Hepatocyte (in vitro differentiated cells): ENCODE results near the gene NBR1. TPM values are rescaled to one million over a fixed set of nuclear protein-coding genes. Genes with fewer than 3 reads are reported as not detected.
"Not testable (repeated sequence)": the region's sequence is repeated elsewhere in the genome, so short reads cannot be mapped to it uniquely, and the experiment has no call there.

Experiments used
- DNase-seq: peaks from one replicate; pipeline ENCODE4 v3.0.0-alpha.2; 2016; ENCODE audit warnings: low spot score
- H2AFZ ChIP-seq: fragments of 200-600 bp; sonication (generic); 2 replicates; pipeline ENCODE4 v1.6.0; 2016; ENCODE audit warnings: antibody characterized with exemption, mild to moderate bottlenecking
- H3K27ac ChIP-seq: fragments of 200-600 bp; sonication (generic); 2 replicates; pipeline ENCODE4 v1.5.1; 2016; ENCODE audit warnings: mild to moderate bottlenecking
- H3K27me3 ChIP-seq: fragments of 200-600 bp; sonication (generic); 2 replicates; pipeline ENCODE4 v1.6.1; 2016
- H3K36me3 ChIP-seq: fragments of 200-600 bp; sonication (generic); replicated peaks from 2 replicates; pipeline ENCODE4 v1.5.1; 2016; ENCODE audit warnings: low read depth; ENCODE audit not compliant: insufficient read depth
- H3K4me1 ChIP-seq: fragments of 200-600 bp; sonication (generic); 2 replicates; pipeline ENCODE4 v1.5.1; 2016; ENCODE audit warnings: mild to moderate bottlenecking, moderate library complexity; ENCODE audit not compliant: insufficient read depth
- H3K4me2 ChIP-seq: fragments of 200-600 bp; sonication (generic); 2 replicates; pipeline ENCODE4 v1.6.0; 2016
- H3K4me3 ChIP-seq: fragments of 200-600 bp; sonication (generic); 2 replicates; pipeline ENCODE4 v1.5.1; 2016; ENCODE audit warnings: mild to moderate bottlenecking
- H3K79me2 ChIP-seq: fragments of 200-600 bp; sonication (generic); 2 replicates; pipeline ENCODE4 v1.6.0; 2017; ENCODE audit warnings: mild to moderate bottlenecking
- H3K9me2 ChIP-seq: fragments of 200-600 bp; sonication (generic); replicated peaks from 2 replicates; pipeline ENCODE4 v1.6.0; 2017; ENCODE audit warnings: mild to moderate bottlenecking; ENCODE audit not compliant: insufficient read depth
- H3K9me3 ChIP-seq: fragments of 200-600 bp; sonication (generic); 2 replicates; pipeline ENCODE4 v1.5.1; 2016; ENCODE audit warnings: low read depth, mild to moderate bottlenecking
- H4K20me1 ChIP-seq: fragments of 200-600 bp; sonication (generic); 2 replicates; pipeline ENCODE4 v1.6.0; 2016; ENCODE audit warnings: mild to moderate bottlenecking; ENCODE audit not compliant: insufficient read depth, poor library complexity, severe bottlenecking
- CTCF ChIP-seq: fragments of 200-600 bp; sonication (generic); IDR thresholded peaks from 2 replicates; pipeline ENCODE4 v1.5.1; 2016; ENCODE audit warnings: antibody characterized with exemption, mild to moderate bottlenecking; ENCODE audit not compliant: poor library complexity
- EZH2 ChIP-seq: fragments of 200-600 bp; sonication (generic); IDR thresholded peaks from 2 replicates; pipeline ENCODE4 v1.6.1; 2016; ENCODE audit warnings: antibody characterized with exemption, mild to moderate bottlenecking, borderline replicate concordance
- EZH2phosphoT487 ChIP-seq: fragments of 200-600 bp; sonication (generic); IDR thresholded peaks from one replicate; pipeline ENCODE4 v1.6.1; 2018; ENCODE audit warnings: antibody characterized with exemption, mild to moderate bottlenecking, low read depth, moderate library complexity; ENCODE audit not compliant: unreplicated experiment, severe bottlenecking
- WGBS: methylation state at CpG from one replicate; pipeline ENCODE4 v1.1.6; 2016; ENCODE audit warnings: low lambda C conversion rate; ENCODE audit errors: missing lambda C conversion rate; 5-methylcytosine and 5-hydroxymethylcytosine counted together
- polyA plus RNA-seq: library from polyadenylated mRNA; unstranded; fragments of >200 nt; fragmentation: Nextera tagmentation; extraction: Ambion mirVana; gene quantifications from 2 replicates; pipeline ENCODE4 v1.2.1, GENCODE V29; 2016
- total RNA-seq: library from RNA; depleted of rRNA; stranded (reverse); fragments of >200 nt; gene quantifications from 2 replicates; pipeline ENCODE4 v1.2.3, GENCODE V29; 2014

NBR1 gene
- total and polyA plus RNA-seq, 2 experiments from 2014 or later = 37.7 to 82.4 TPM

GRCh38 chr17:43175213-43176118 is 4.5 kb downstream of the NBR1 start:
- Histone ChIP-seq H3K79me2 (peaks cover 80% of the 10 kb centered on the region), H3K4me3 (no peak overlapping the region), H3K4me1 (peaks cover 37% of the 10 kb centered on the region), H3K4me2 (peak overlapping the region; percentile 30), H3K27ac (peak overlapping the region; percentile 79), H3K9me3 (no peaks in the 10 kb centered on the region), H3K36me3 (peaks cover 4% of the 10 kb centered on the region), H3K9me2 (no peaks in the 10 kb centered on the region), H4K20me1 (peaks cover 6% of the 10 kb centered on the region), H3K27me3 (no peaks in the 10 kb centered on the region), H2AFZ (no peak overlapping the region)
- 67% methylated on average over 4 of the region's 4 CpGs for WGBS
- TF ChIP-seq EZH2phosphoT487 = no peak
- no peak for TF ChIP-seq CTCF
- TF ChIP-seq EZH2 = no peak
- DNase-seq = no peak

GRCh38 chr17:43176119-43176570 is 5.1 kb downstream of the NBR1 start:
- peaks cover 4% of the 10 kb centered on the region for H3K36me3 ChIP-seq
- H3K9me3 ChIP-seq = no peaks in the 10 kb centered on the region
- H3K4me2 ChIP-seq = peak overlapping the region; percentile 65
- H3K4me1 ChIP-seq = peaks cover 37% of the 10 kb centered on the region
- peaks cover 84% of the 10 kb centered on the region for H3K79me2 ChIP-seq
- no peaks in the 10 kb centered on the region for H3K27me3 ChIP-seq
- DNase-seq = peak; percentile 50
- no peak for TF ChIP-seq EZH2phosphoT487
- TF ChIP-seq EZH2 = no peak
- no peak for TF ChIP-seq CTCF
- WGBS = 57% methylated on average over 2 of the region's 2 CpGs
- no peak overlapping the region for H3K4me3 ChIP-seq
- H3K27ac ChIP-seq = peak overlapping the region; percentile 79
- H4K20me1 ChIP-seq = peaks cover 6% of the 10 kb centered on the region
- H3K9me2 ChIP-seq = no peaks in the 10 kb centered on the region
- no peak overlapping the region for H2AFZ ChIP-seq

- 98% methylated on average over 3 of the region's 3 CpGs for WGBS
- Histone ChIP-seq H4K20me1 (no peaks in the 10 kb centered on the region), H3K4me3 (no peak overlapping the region), H3K9me2 (no peaks in the 10 kb centered on the region), H3K27ac (no peak overlapping the region), H3K4me1 (no peaks in the 10 kb centered on the region), H3K27me3 (no peaks in the 10 kb centered on the region), H3K36me3 (no peaks in the 10 kb centered on the region), H3K4me2 (no peak overlapping the region), H3K9me3 (no peaks in the 10 kb centered on the region), H3K79me2 (peaks cover 35% of the 10 kb centered on the region), H2AFZ (no peak overlapping the region)
- TF ChIP-seq CTCF = no peak
- no peak for TF ChIP-seq EZH2phosphoT487
- no peak for TF ChIP-seq EZH2
- no peak for DNase-seq
Observed at GRCh38 chr17:43183921-43184320, 12.9 kb downstream of the NBR1 start.

GRCh38 chr17:43186656-43187055 is 15.6 kb downstream of the NBR1 start:
- peaks cover 11% of the 10 kb centered on the region for H3K36me3 ChIP-seq

More at GRCh38 chr17:43186656-43187055, 15.6 kb downstream of the NBR1 start:
- not testable (repeated sequence) for H2AFZ ChIP-seq, H3K4me3 ChIP-seq, H3K27ac ChIP-seq, H3K9me2 ChIP-seq, DNase-seq, H3K4me2 ChIP-seq, H3K9me3 ChIP-seq, H4K20me1 ChIP-seq, H3K27me3 ChIP-seq, H3K4me1 ChIP-seq
- WGBS = 96% methylated on average over 5 of the region's 5 CpGs
- peaks cover 15% of the 10 kb centered on the region for H3K79me2 ChIP-seq
